ENCODE data around the gene OSBPL6. TPM values are rescaled to one million over a fixed set of nuclear protein-coding genes. Genes with fewer than 3 reads are reported as not detected.

OSBPL6 gene
- total and polyA plus RNA-seq, 4 donors: 1.3 to 3.3 (median 2.2) TPM

GRCh38 chr2:178241844-178242551, 47.7 kb downstream of the OSBPL6 start:
- no peaks in the 10 kb centered on the region for H3K36me3 ChIP-seq (ENCODE audit: control insufficient read depth in 4 of 4, insufficient read depth in 3 of 4, low read depth in 1 of 4, low read length in 3 of 4)
- no peak for DNase-seq (ENCODE audit: low spot score)
- H3K27ac ChIP-seq (ENCODE audit: low read depth in 1 of 2, low read length in 2 of 2): peak overlapping the region; percentile 44 to 59
- peaks cover 2 to 15% (median 6%) of the 10 kb centered on the region in 4 donors for H3K4me1 ChIP-seq (ENCODE audit: control insufficient read depth in 4 of 4, insufficient read depth in 4 of 4, low read length in 3 of 4)
- H3K27me3 ChIP-seq (ENCODE audit: control insufficient read depth in 4 of 4, insufficient read depth in 4 of 4, low read length in 3 of 4): no peaks in the 10 kb centered on the region
- H3K4me3 ChIP-seq (ENCODE audit: low read depth in 1 of 3, low read length in 3 of 3): no peak overlapping the region
- TF ChIP-seq FOXA2 (IDR thresholded peaks at IDR 0.05): peak; percentile 11
- TF ChIP-seq EGR1 (IDR thresholded peaks at IDR 0.05; ENCODE audit: low read depth in 2 of 2): no peak
- peak in 1 of 2 donors; percentile 34 for TF ChIP-seq RXRA (IDR thresholded peaks at IDR 0.05)
- TF ChIP-seq JUND (IDR thresholded peaks at IDR 0.05): peak; percentile 91 to 95
- TF ChIP-seq YY1 (IDR thresholded peaks at IDR 0.05): peak; percentile 65
- TF ChIP-seq, protein P1, sequence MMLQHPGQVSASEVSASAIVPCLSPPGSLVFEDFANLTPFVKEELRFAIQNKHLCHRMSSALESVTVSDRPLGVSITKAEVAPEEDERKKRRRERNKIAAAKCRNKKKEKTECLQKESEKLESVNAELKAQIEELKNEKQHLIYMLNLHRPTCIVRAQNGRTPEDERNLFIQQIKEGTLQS (IDR thresholded peaks at IDR 0.05): no peak
- peak in 1 of 2 donors; percentile 33 for TF ChIP-seq GABPA (IDR thresholded peaks at IDR 0.05 in 1 of 2, conservative IDR thresholded peaks at IDR 0.05 in 1 of 2)
- peak; percentile 50 to 57 for TF ChIP-seq RAD21 (IDR thresholded peaks at IDR 0.05)
- TF ChIP-seq HNF4A (conservative IDR thresholded peaks at IDR 0.05): peak; percentile 21 to 50
- WGBS: 38% methylated on average over 5 of the region's 5 CpGs
- no peaks in the 10 kb centered on the region for H3K9me3 ChIP-seq (ENCODE audit: control insufficient read depth in 4 of 4, low read length in 3 of 4)
- no peak overlapping the region for H3K9ac ChIP-seq (ENCODE audit: low read depth in 1 of 2, low read length in 2 of 2)

- Histone ChIP-seq H3K9ac (ENCODE audit: low read depth in 1 of 2, low read length in 2 of 2) (no peak overlapping the region), H3K4me1 (ENCODE audit: control insufficient read depth in 4 of 4, insufficient read depth in 4 of 4, low read length in 3 of 4) (peaks cover 2 to 15% (median 6%) of the 10 kb centered on the region in 4 donors), H3K9me3 (ENCODE audit: control insufficient read depth in 4 of 4, low read length in 3 of 4) (no peaks in the 10 kb centered on the region), H3K27ac (ENCODE audit: low read depth in 1 of 2, low read length in 2 of 2) (peak overlapping the region in 1 of 2 donors; percentile 44), H3K27me3 (ENCODE audit: control insufficient read depth in 4 of 4, insufficient read depth in 4 of 4, low read length in 3 of 4) (no peaks in the 10 kb centered on the region), H3K36me3 (ENCODE audit: control insufficient read depth in 4 of 4, insufficient read depth in 3 of 4, low read depth in 1 of 4, low read length in 3 of 4) (no peaks in the 10 kb centered on the region), H3K4me3 (ENCODE audit: low read depth in 1 of 3, low read length in 3 of 3) (no peak overlapping the region)
- WGBS: 43% methylated on average over 2 of the region's 2 CpGs
- no peak for DNase-seq (ENCODE audit: low spot score)
- TF ChIP-seq HNF4G (IDR thresholded peaks at IDR 0.05) (no peak), FOXA1 (IDR thresholded peaks at IDR 0.05) (no peak), YY1 (IDR thresholded peaks at IDR 0.05) (peak; percentile 13), NR2F2 (IDR thresholded peaks at IDR 0.05) (no peak), HNF4A (conservative IDR thresholded peaks at IDR 0.05) (no peak)
- TF ChIP-seq, protein P1 (IDR thresholded peaks at IDR 0.05): no peak
Observed at GRCh38 chr2:178242552-178242883, 48.2 kb downstream of the OSBPL6 start.

DNA sequence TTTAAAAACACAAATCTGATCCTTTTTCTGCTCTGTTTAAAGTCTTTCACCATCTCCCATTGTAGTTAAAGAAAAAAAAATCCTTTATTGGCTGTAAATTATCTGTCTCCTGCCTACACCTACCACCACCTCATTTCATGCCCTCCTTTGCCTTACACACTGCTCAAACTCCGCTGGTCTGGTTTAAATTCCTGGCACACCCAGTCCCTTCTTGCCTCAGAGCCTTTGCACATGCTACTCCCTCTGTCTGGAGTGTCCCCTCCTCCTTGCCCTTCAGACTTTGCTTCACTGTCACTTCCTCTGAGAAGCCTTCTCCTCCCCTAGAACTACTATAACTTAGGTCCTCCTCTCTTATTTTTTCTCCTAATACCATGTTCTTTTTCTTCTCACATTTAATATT, 49.6 kb downstream of the OSBPL6 start:
- no peak overlapping the region for H3K4me3 ChIP-seq (ENCODE audit: low read depth in 1 of 3, low read length in 3 of 3)
- no peak for TF ChIP-seq MAX (IDR thresholded peaks at IDR 0.05)
- TF ChIP-seq HNF4A (conservative IDR thresholded peaks at IDR 0.05): no peak
- TF ChIP-seq HNF4G (IDR thresholded peaks at IDR 0.05): no peak
- TF ChIP-seq EGR1 (IDR thresholded peaks at IDR 0.05; ENCODE audit: low read depth in 2 of 2): no peak
- no peak for TF ChIP-seq YY1 (IDR thresholded peaks at IDR 0.05)
- no peak for TF ChIP-seq ZBTB33 (IDR thresholded peaks at IDR 0.05)
- TF ChIP-seq NR2F2 (IDR thresholded peaks at IDR 0.05): no peak
- no peaks in the 10 kb centered on the region for H3K9me3 ChIP-seq (ENCODE audit: control insufficient read depth in 4 of 4, low read length in 3 of 4)
- H3K36me3 ChIP-seq (ENCODE audit: control insufficient read depth in 4 of 4, insufficient read depth in 3 of 4, low read depth in 1 of 4, low read length in 3 of 4): no peaks in the 10 kb centered on the region
- no peak overlapping the region for H3K27ac ChIP-seq (ENCODE audit: low read depth in 1 of 2, low read length in 2 of 2)
- 86% methylated on average over 1 of the region's 1 CpG for WGBS
- no peak for DNase-seq (ENCODE audit: low spot score)
- no peak overlapping the region for H3K9ac ChIP-seq (ENCODE audit: low read depth in 1 of 2, low read length in 2 of 2)
- H3K4me1 ChIP-seq (ENCODE audit: control insufficient read depth in 4 of 4, insufficient read depth in 4 of 4, low read length in 3 of 4): peaks cover 0 to 9% (median 4%) of the 10 kb centered on the region in 4 donors
- H3K27me3 ChIP-seq (ENCODE audit: control insufficient read depth in 4 of 4, insufficient read depth in 4 of 4, low read length in 3 of 4): no peaks in the 10 kb centered on the region

All from liver (tissue), 9 donors.